Lung (tissue), 12 donors: ENCODE data around the gene TENM4. TPM values are rescaled to one million over a fixed set of nuclear protein-coding genes. Genes with fewer than 3 reads are reported as not detected.

ENCODE experiments used
- ATAC-seq: fragments of 200-7000 bp; cut with Tn5 transposase; one replicate; pipeline ENCODE4 v1.9.1; 2020; ENCODE audit warnings: moderate number of reproducible peaks; ENCODE audit not compliant: insufficient read depth, low FRiP score
- DNase-seq, 3 donors: peaks; one replicate each; pipeline ENCODE4 v3.0.0-alpha.2; 2013 to 2017
- H3K27ac ChIP-seq, 2 donors: one replicate each; pipeline ENCODE4 v1.5.1; 2013; ENCODE audit warnings: mild to moderate bottlenecking in 2 of 2, moderate library complexity in 2 of 2, control low read depth in 1 of 2, inconsistent platforms in 1 of 2, low read depth in 1 of 2, low read length in 1 of 2
- H3K27me3 ChIP-seq, 3 donors: one replicate each; pipeline ENCODE4 v1.5.1; 2013; ENCODE audit warnings: low read length in 2 of 3; ENCODE audit not compliant: control insufficient read depth in 3 of 3, insufficient read depth in 3 of 3
- H3K36me3 ChIP-seq, 4 donors: one replicate each; pipeline ENCODE4 v1.5.1; 2013; ENCODE audit warnings: low read length in 4 of 4, mild to moderate bottlenecking in 1 of 4, moderate library complexity in 1 of 4; ENCODE audit not compliant: control insufficient read depth in 4 of 4, insufficient read depth in 4 of 4
- H3K4me1 ChIP-seq, 5 donors: one replicate each; pipeline ENCODE4 v1.5.1; 2013; ENCODE audit warnings: low read length in 5 of 5, mild to moderate bottlenecking in 2 of 5, moderate library complexity in 1 of 5; ENCODE audit not compliant: control insufficient read depth in 5 of 5, insufficient read depth in 5 of 5
- H3K4me3 ChIP-seq: one replicate; pipeline ENCODE4 v1.5.1; 2013; ENCODE audit warnings: mild to moderate bottlenecking, control low read depth, moderate library complexity
- H3K9ac ChIP-seq, 2 donors: one replicate each; pipeline ENCODE4 v1.5.1; 2013; ENCODE audit warnings: low read length in 2 of 2, control low read depth in 1 of 2; ENCODE audit not compliant: insufficient read depth in 1 of 2
- H3K9me3 ChIP-seq, 4 donors: one replicate each; pipeline ENCODE4 v1.5.1; 2013; ENCODE audit warnings: low read length in 3 of 4, mild to moderate bottlenecking in 1 of 4, moderate library complexity in 1 of 4; ENCODE audit not compliant: control insufficient read depth in 4 of 4, insufficient read depth in 3 of 4
- WGBS, 2 donors: extraction: QIAGEN DNeasy Blood & Tissue Kit; methylation state at CpG; one replicate each; pipeline ENCODE4 v1.1.7; 2013; 5-methylcytosine and 5-hydroxymethylcytosine counted together
- polyA plus RNA-seq, 2 donors: library from polyadenylated mRNA; stranded (reverse); fragments of 200-250 nt; gene quantifications; one replicate each; pipeline ENCODE4 v1.2.1, GENCODE V29; 2013
- total RNA-seq, 2 donors: library from RNA; depleted of rRNA in 1 of 2; stranded (reverse); fragments of >200 nt in 1 of 2; gene quantifications; one replicate each; pipeline ENCODE4 v1.2.1, GENCODE V29; 2014 to 2021
- TF ChIP-seq, protein P1 (sequence below): IDR thresholded peaks from 2 replicates; pipeline ENCODE4 v1.5.1; 2012; ENCODE audit warnings: mild to moderate bottlenecking; ENCODE audit errors: control extremely low read depth, extremely low read depth
- donor health status: control.
- donor health status: control.
- donor health status: Bipolar disorder and iron deficiency.
- donor health status: healthy.
- donor health status: DM: yes; HTN: yes; CAD: no.

TENM4 gene
- total and polyA plus RNA-seq, 4 donors: 0.28 to 16.4 (median 3.2) TPM

DNA sequence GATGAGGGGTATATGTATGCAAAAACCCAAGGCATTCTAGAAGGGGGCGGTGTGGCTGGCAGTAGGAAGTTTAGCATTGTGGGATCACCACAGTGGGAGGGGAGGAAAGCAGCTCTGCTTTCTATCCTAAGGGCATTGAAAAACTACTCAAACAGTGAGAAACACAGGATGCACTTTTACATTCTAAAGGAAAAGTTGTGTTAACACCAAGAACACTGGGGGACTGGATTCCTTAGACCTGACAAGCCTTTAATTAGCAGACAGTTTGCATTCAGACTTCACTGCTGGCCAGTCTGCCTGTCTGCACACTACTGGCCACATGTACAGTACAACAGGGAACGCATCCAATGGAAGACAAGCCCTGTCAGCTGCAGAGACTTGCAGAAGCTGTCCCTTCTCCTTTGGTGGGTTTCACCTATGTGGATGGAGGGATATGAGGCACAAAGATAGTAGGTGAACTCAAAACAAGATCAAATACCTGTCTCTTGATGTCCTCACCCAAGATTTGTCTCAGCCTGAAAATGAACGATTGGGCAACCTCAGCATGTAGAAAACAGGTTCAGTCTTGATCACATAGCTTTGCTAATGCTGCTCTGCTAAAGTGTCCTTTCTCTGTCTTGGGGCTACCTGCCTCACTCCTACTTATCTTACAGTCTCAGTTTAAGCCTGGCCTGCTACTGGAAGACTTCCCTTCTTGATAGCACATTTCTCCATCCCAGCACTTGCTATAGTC, 64.8 kb downstream of the TENM4 start:
- H3K4me3 ChIP-seq: no peak overlapping the region
- TF ChIP-seq, protein P1, sequence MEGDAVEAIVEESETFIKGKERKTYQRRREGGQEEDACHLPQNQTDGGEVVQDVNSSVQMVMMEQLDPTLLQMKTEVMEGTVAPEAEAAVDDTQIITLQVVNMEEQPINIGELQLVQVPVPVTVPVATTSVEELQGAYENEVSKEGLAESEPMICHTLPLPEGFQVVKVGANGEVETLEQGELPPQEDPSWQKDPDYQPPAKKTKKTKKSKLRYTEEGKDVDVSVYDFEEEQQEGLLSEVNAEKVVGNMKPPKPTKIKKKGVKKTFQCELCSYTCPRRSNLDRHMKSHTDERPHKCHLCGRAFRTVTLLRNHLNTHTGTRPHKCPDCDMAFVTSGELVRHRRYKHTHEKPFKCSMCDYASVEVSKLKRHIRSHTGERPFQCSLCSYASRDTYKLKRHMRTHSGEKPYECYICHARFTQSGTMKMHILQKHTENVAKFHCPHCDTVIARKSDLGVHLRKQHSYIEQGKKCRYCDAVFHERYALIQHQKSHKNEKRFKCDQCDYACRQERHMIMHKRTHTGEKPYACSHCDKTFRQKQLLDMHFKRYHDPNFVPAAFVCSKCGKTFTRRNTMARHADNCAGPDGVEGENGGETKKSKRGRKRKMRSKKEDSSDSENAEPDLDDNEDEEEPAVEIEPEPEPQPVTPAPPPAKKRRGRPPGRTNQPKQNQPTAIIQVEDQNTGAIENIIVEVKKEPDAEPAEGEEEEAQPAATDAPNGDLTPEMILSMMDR: no peak
- DNase-seq (no peak), ATAC-seq (no peak)
- H3K9ac ChIP-seq: no peak overlapping the region
- H3K4me1 ChIP-seq: peaks cover 0 to 2% (median 0%) of the 10 kb centered on the region in 5 donors
- H3K27ac ChIP-seq: no peak overlapping the region
- WGBS, 2 donors: 57 to 68% methylated on average over 3 of the region's 3 CpGs
- H3K9me3 ChIP-seq: peaks cover 0 to 5% (median under 1%) of the 10 kb centered on the region in 4 donors
- H3K36me3 ChIP-seq: no peaks in the 10 kb centered on the region
- peaks cover 0 to 4% (median 0%) of the 10 kb centered on the region in 3 donors for H3K27me3 ChIP-seq

DNA sequence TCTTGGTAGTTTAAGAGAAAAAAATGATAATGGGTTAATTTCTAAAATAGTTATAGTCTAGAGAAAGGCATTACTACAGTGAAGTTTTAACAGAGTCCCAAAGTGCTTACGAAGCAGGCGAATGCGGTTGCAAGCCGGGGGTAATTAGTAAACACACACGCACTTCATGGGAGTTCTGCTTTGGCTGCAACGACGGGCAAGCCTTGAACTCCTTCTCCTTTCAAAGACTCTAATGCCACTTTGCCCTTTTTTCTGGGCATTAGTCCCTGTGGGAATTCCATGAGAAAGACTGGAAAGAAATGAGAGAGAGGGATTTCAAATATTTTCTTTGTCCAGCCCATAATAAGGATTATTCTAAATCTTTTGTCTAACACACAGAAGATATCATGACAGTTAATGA, 66.1 kb downstream of the TENM4 start:
- DNase-seq: peak in 1 of 3 donors; percentile 22

DNA sequence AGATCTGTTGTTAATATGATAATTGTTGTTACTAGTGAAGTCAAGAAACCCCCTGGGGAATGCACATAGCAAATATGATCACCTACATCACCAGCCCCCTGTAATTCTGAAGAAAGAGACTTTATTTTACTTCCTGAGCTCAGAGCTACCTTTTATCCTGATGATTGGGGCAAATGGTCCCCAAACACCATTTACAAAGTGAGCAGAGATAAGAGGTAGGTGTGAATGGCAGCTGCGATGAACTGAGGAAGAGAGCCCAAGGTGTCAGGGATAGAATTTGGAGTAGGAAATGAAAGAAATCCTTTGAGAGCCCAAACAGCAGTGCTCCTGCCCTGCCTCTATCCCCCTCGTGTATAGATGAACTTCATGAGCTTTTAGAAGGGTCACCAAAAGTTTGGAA, 69.1 kb downstream of the TENM4 start:
- 15 to 18% methylated on average over 2 of the region's 2 CpGs for WGBS, 2 donors
- Histone ChIP-seq H3K36me3 (no peaks in the 10 kb centered on the region), H3K9ac (no peak overlapping the region), H3K9me3 (peaks cover 0 to 2% (median 0%) of the 10 kb centered on the region in 4 donors), H3K4me1 (peaks cover 0 to 2% (median 0%) of the 10 kb centered on the region in 5 donors), H3K4me3 (no peak overlapping the region), H3K27ac (no peak overlapping the region), H3K27me3 (peaks cover 0 to 4% (median 0%) of the 10 kb centered on the region in 3 donors)
- ATAC-seq: no peak
- DNase-seq: no peak
- TF ChIP-seq, protein P1: no peak

More for the DNA sequence above, 66.1 kb downstream of the TENM4 start:
- Histone ChIP-seq H3K9ac (no peak overlapping the region), H3K36me3 (no peaks in the 10 kb centered on the region), H3K27me3 (peaks cover 0 to 4% (median 0%) of the 10 kb centered on the region in 3 donors), H3K4me1 (peaks cover 0 to 2% (median 0%) of the 10 kb centered on the region in 5 donors), H3K27ac (no peak overlapping the region), H3K9me3 (peaks cover 0 to 5% (median under 1%) of the 10 kb centered on the region in 4 donors), H3K4me3 (no peak overlapping the region)
- 36 to 50% methylated on average over 7 of the region's 7 CpGs for WGBS, 2 donors
- ATAC-seq: no peak
- TF ChIP-seq, protein P1: no peak
